HG02973 (cell line): ENCODE measurements around the gene ZNF177.

Source experiments
- ATAC-seq: cut with Tn5 transposase; IDR thresholded peaks from one replicate; pipeline ENCODE4 v1.9.1; 2021; ENCODE audit warnings: moderate library complexity; ENCODE audit not compliant: unreplicated experiment

The ZNF177 gene

DNA sequence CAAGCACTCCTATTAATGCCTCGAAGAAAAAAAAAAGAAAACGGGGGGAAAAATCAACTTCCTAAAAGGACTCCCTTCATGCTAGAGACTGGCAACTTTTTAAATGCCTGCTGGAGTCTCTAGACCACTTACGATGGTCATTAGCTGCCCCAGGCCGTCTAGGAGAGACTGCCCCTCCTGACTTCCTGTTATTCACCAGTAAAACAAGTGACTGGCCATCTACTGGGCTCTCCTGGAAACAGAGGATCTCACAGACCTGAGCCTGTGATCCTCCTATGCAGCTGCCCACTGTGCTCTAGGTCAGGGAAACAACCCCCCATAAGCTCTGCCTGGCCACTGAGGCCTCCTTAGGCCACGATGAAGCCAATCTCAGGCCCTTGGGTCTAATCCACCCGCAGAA is 65.1 kb downstream of the ZNF177 start:
- no peak for ATAC-seq

DNA sequence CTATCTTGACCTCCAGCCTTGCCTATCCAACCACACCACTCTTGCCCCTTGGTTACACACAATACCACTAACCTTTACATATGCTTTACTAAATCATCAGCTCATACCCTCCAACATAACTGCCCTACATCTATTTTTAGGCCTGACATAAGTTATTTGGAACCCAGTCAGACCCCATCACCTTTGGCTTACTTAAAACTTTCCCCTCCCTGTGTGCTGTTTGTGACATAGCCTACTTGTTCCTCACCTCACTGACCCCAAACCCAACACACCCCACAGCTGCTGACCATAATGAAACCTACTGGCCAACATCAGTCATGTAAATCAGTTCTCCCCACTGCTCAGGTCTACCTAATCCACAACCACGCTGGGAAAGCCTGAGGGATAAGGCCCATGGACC is 67.6 kb downstream of the ZNF177 start:
- ATAC-seq = no peak

DNA sequence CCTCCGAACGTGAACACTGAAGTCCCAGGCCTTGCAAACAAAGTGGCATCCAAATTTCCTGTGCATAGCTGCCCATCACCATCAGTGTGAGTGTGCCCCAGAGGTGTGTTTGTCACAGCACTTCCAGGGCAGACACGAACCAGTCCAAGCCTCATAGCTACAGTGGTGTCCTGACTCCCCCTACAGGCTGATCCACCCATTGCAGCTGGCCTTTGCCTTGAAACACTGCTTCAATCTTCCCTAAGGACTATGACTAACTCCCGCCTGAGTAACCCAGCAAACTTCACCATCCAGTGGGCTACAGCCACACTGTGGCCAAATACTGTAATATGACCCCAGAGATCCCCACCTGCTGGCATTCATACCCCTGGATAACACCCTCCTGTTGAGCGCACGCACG is 68.7 kb downstream of the ZNF177 start:
- ATAC-seq = no peak
